Daoy (cell line): Measurements from ENCODE around the gene SMAD3. TPM values are rescaled to one million over a fixed set of nuclear protein-coding genes. Genes with fewer than 3 reads are reported as not detected.

Experiments used
- DNase-seq: peaks from one replicate; pipeline ENCODE4 v3.0.0-alpha.2; 2015; ENCODE audit warnings: low read depth
- total RNA-seq: library from RNA; depleted of rRNA; stranded (reverse); fragments of >200 nt; shearing (Covaris generic); gene quantifications from 2 replicates; pipeline ENCODE4 v1.2.3, GENCODE V29; 2014

SMAD3 gene
- total RNA-seq, 1 experiment from 2014 or later = 48.1 TPM

- DNase-seq = peak; percentile 88
Measured at GRCh38 chr15:67196672-67197363, 131.4 kb downstream of the SMAD3 start.

GRCh38 chr15:67197364-67197695 lies 131.9 kb downstream of the SMAD3 start:
- peak; percentile 25 for DNase-seq

GRCh38 chr15:67198157-67198754 lies 132.9 kb downstream of the SMAD3 start:
- DNase-seq = peak; percentile 20

GRCh38 chr15:67199391-67199790 lies 134.0 kb downstream of the SMAD3 start:
- DNase-seq = no peak

- peak; percentile 21 for DNase-seq
Measured at GRCh38 chr15:67199881-67200763, 134.7 kb downstream of the SMAD3 start.

- peak; percentile 5 for DNase-seq
Measured at GRCh38 chr15:67201136-67201535, 135.7 kb downstream of the SMAD3 start.

- DNase-seq = no peak
Measured at GRCh38 chr15:67202091-67202490, 136.7 kb downstream of the SMAD3 start.

GRCh38 chr15:67202991-67203390 lies 137.6 kb downstream of the SMAD3 start:
- DNase-seq = no peak

- no peak for DNase-seq
Measured at GRCh38 chr15:67207555-67208207, 142.3 kb downstream of the SMAD3 start.

GRCh38 chr15:67208396-67208795 lies 143.0 kb downstream of the SMAD3 start:
- DNase-seq = no peak

GRCh38 chr15:67210555-67211168 lies 145.3 kb downstream of the SMAD3 start:
- DNase-seq = no peak

GRCh38 chr15:67212684-67213367 lies 147.4 kb downstream of the SMAD3 start:
- DNase-seq = no peak

- DNase-seq = no peak
Measured at GRCh38 chr15:67215102-67215501, 149.7 kb downstream of the SMAD3 start.

GRCh38 chr15:67216859-67217258 lies 151.5 kb downstream of the SMAD3 start:
- DNase-seq = no peak

- DNase-seq = no peak
Measured at GRCh38 chr15:67218428-67218827, 153.0 kb downstream of the SMAD3 start.

- no peak for DNase-seq
Measured at GRCh38 chr15:67219288-67219687, 153.9 kb downstream of the SMAD3 start.

GRCh38 chr15:67224889-67225288 lies 159.5 kb downstream of the SMAD3 start:
- no peak for DNase-seq

GRCh38 chr15:67225336-67225735 lies 159.9 kb downstream of the SMAD3 start:
- DNase-seq = no peak

GRCh38 chr15:67227431-67227830 lies 162.0 kb downstream of the SMAD3 start:
- no peak for DNase-seq

GRCh38 chr15:67227846-67228245 lies 162.4 kb downstream of the SMAD3 start:
- no peak for DNase-seq

- DNase-seq = no peak
Measured at GRCh38 chr15:67228286-67228685, 162.9 kb downstream of the SMAD3 start.
